NB4 (cell line): Measurements from ENCODE around the gene ADPRS.

ENCODE experiments used
- POLR2A ChIP-seq: IDR thresholded peaks from 2 replicates; pipeline ENCODE4 v1.6.1; 2011; ENCODE audit warnings: mild to moderate bottlenecking; ENCODE audit not compliant: insufficient read length; ENCODE audit errors: extremely low read depth
- TF ChIP-seq, protein P1 (sequence below): IDR thresholded peaks from one replicate; pipeline ENCODE4 v1.5.1; 2012; ENCODE audit warnings: low read depth, low read length

DNA sequence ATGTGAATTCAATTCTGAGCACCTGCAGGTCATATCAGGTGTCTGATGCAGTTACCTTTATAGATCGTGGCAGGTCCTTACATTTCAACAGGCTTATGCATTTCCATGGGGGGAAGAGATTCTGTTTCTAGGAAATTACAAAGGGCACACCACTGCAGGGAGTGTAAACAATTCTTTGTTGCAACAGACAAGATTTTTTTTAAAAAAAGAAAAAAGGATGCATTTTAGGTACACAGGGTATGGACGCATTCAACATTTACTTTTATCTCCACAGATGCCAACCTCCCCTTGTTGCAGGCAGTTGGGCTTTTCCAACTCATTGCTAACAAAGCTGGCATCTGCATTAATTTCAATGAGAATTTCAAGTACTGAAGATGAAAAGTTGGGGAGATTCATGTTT lies 18.3 kb upstream of the ADPRS start:
- TF ChIP-seq POLR2A, result no peak
- TF ChIP-seq, protein P1, sequence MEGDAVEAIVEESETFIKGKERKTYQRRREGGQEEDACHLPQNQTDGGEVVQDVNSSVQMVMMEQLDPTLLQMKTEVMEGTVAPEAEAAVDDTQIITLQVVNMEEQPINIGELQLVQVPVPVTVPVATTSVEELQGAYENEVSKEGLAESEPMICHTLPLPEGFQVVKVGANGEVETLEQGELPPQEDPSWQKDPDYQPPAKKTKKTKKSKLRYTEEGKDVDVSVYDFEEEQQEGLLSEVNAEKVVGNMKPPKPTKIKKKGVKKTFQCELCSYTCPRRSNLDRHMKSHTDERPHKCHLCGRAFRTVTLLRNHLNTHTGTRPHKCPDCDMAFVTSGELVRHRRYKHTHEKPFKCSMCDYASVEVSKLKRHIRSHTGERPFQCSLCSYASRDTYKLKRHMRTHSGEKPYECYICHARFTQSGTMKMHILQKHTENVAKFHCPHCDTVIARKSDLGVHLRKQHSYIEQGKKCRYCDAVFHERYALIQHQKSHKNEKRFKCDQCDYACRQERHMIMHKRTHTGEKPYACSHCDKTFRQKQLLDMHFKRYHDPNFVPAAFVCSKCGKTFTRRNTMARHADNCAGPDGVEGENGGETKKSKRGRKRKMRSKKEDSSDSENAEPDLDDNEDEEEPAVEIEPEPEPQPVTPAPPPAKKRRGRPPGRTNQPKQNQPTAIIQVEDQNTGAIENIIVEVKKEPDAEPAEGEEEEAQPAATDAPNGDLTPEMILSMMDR, result no peak
